ENCODE data around the gene SCAMP4. TPM values are rescaled to one million over a fixed set of nuclear protein-coding genes. Genes with fewer than 3 reads are reported as not detected.
A peak's percentile ranks its signal among the peaks of the same experiment; 100 is the strongest.

The SCAMP4 gene
- total and polyA plus RNA-seq, 2 of the 13 experiments (the other 11 are each of a cell fraction or from before 2014, with no cell fraction given): 10.7 to 13.7 TPM

GRCh38 chr19:1860042-1860775 is 45.0 kb upstream of the SCAMP4 start (continued):
- TF ChIP-seq ZNF841 (CRISPR knock-in tag; IDR thresholded peaks at IDR 0.05; ENCODE audit: borderline replicate concordance) (peak; percentile 60; the same call in 1 of the 2 replicates), SAP130 (CRISPR knock-in tag; IDR thresholded peaks at IDR 0.05; ENCODE audit: low read depth) (peak; percentile 94), IRF2 (CRISPR knock-in tag; IDR thresholded peaks at IDR 0.05) (no peak), PHF21A (CRISPR knock-in tag; IDR thresholded peaks at IDR 0.05) (peak; percentile 61), HOMEZ (CRISPR knock-in tag; IDR thresholded peaks at IDR 0.05; ENCODE audit: low read depth) (no peak), SP1 (IDR thresholded peaks at IDR 0.05) (no peak), SP1 (CRISPR knock-in tag; IDR thresholded peaks at IDR 0.05) (0 out of 2 replicates have a peak, but pooled peaks have one; percentile 35), ZNF547 (CRISPR knock-in tag; IDR thresholded peaks at IDR 0.05) (no peak), ZNF674 (CRISPR knock-in tag; IDR thresholded peaks at IDR 0.05; ENCODE audit: low read depth) (no peak), ZNF432 (CRISPR knock-in tag; IDR thresholded peaks at IDR 0.05; ENCODE audit: borderline replicate concordance) (no peak), NR2F1 (CRISPR knock-in tag; IDR thresholded peaks at IDR 0.05) (no peak), ASH2L (IDR thresholded peaks at IDR 0.05; ENCODE audit: insufficient read length, low read depth, low read length) (peak; percentile 66), XRCC5 (optimal IDR thresholded peaks at IDR 0.05; ENCODE audit: low read length) (peak; percentile 16), ZNF343 (CRISPR knock-in tag; IDR thresholded peaks at IDR 0.05) (no peak), ZNF737 (CRISPR knock-in tag; IDR thresholded peaks at IDR 0.05; ENCODE audit: borderline replicate concordance) (no peak), MEIS2 (CRISPR knock-in tag; IDR thresholded peaks at IDR 0.05) (no peak), ZNF317 (CRISPR knock-in tag; IDR thresholded peaks at IDR 0.05) (no peak), ZNF607 (CRISPR knock-in tag; IDR thresholded peaks at IDR 0.05; ENCODE audit: borderline replicate concordance) (0 out of 2 replicates have a peak, but pooled peaks have one; percentile 24), RFX5 (IDR thresholded peaks at IDR 0.05; ENCODE audit: low read depth, low read length) (peak; percentile 81), ZNF589 (CRISPR knock-in tag; conservative IDR thresholded peaks at IDR 0.05) (0 out of 2 replicates have a peak, but pooled peaks have one; percentile 37), U2AF2 (IDR thresholded peaks at IDR 0.05; ENCODE audit: low read depth, low read length) (0 out of 2 replicates have a peak, but pooled peaks have one; percentile 39), ZFX (CRISPR knock-in tag; IDR thresholded peaks at IDR 0.05; ENCODE audit: low read depth) (peak; percentile 37; the same call in 1 of the 2 replicates), GATAD2A (CRISPR knock-in tag; IDR thresholded peaks at IDR 0.05) (no peak; the same call in 1 of the 2 replicates), LCORL (IDR thresholded peaks at IDR 0.05) (no peak), LCORL (CRISPR knock-in tag; IDR thresholded peaks at IDR 0.05) (peak; percentile 69)
- TF ChIP-seq, protein P1, sequence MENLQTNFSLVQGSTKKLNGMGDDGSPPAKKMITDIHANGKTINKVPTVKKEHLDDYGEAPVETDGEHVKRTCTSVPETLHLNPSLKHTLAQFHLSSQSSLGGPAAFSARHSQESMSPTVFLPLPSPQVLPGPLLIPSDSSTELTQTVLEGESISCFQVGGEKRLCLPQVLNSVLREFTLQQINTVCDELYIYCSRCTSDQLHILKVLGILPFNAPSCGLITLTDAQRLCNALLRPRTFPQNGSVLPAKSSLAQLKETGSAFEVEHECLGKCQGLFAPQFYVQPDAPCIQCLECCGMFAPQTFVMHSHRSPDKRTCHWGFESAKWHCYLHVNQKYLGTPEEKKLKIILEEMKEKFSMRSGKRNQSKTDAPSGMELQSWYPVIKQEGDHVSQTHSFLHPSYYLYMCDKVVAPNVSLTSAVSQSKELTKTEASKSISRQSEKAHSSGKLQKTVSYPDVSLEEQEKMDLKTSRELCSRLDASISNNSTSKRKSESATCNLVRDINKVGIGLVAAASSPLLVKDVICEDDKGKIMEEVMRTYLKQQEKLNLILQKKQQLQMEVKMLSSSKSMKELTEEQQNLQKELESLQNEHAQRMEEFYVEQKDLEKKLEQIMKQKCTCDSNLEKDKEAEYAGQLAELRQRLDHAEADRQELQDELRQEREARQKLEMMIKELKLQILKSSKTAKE (CRISPR knock-in tag; IDR thresholded peaks at IDR 0.05; ENCODE audit: borderline replicate concordance): peak; percentile 45
- TF ChIP-seq, protein P2, sequence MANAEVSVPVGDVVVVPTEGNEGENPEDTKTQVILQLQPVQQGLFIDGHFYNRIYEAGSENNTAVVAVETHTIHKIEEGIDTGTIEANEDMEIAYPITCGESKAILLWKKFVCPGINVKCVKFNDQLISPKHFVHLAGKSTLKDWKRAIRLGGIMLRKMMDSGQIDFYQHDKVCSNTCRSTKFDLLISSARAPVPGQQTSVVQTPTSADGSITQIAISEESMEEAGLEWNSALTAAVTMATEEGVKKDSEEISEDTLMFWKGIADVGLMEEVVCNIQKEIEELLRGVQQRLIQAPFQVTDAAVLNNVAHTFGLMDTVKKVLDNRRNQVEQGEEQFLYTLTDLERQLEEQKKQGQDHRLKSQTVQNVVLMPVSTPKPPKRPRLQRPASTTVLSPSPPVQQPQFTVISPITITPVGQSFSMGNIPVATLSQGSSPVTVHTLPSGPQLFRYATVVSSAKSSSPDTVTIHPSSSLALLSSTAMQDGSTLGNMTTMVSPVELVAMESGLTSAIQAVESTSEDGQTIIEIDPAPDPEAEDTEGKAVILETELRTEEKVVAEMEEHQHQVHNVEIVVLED (CRISPR knock-in tag; IDR thresholded peaks at IDR 0.05; ENCODE audit: borderline replicate concordance): peak; percentile 10; the same call in 1 of the 2 replicates

Measured in HepG2 (cell line).